CD4-positive, alpha-beta T cell treated with Interferon gamma for 1 hour (primary cell): ENCODE data around the gene WDHD1.
A peak's percentile ranks its signal among the peaks of the same experiment; 100 is the strongest.
"Not testable (repeated sequence)": the region's sequence is repeated elsewhere in the genome, so short reads cannot be mapped to it uniquely, and the experiment has no call there.

Experiments
- DNase-seq: peaks from one replicate; pipeline ENCODE4 v3.0.0-alpha.2; 2020

The WDHD1 gene

GRCh38 chr14:55026793-55027561 is at the start of gene WDHD1, which contains the start of gene SOCS4:
Gene WDHD1, minus strand, starts transcription at chr14:55027099. Its CDS starts 312 bp downstream, at chr14:55026787.
Gene SOCS4, plus strand, starts transcription at chr14:55027236. Its CDS starts 15,806 bp downstream, at chr14:55043042.
- peak; percentile 94 for DNase-seq

GRCh38 chr14:55075628-55076175 is 48.8 kb upstream of the WDHD1 start:
- DNase-seq = no peak

- no peak for DNase-seq
These were observed 47.8 kb upstream of the WDHD1 start for GRCh38 chr14:55074662-55075061.

GRCh38 chr14:55073856-55074255 is 47.0 kb upstream of the WDHD1 start:
- no peak for DNase-seq

- DNase-seq = peak; percentile 33
These were observed 45.2 kb upstream of the WDHD1 start for GRCh38 chr14:55071870-55072640.

- DNase-seq = no peak
These were observed 44.1 kb upstream of the WDHD1 start for GRCh38 chr14:55070981-55071411.

GRCh38 chr14:55066223-55066622 is 39.3 kb upstream of the WDHD1 start:
- DNase-seq = no peak

GRCh38 chr14:55065411-55065810 is 38.5 kb upstream of the WDHD1 start:
- no peak for DNase-seq

- DNase-seq = not testable (repeated sequence)
These were observed 38.0 kb upstream of the WDHD1 start for GRCh38 chr14:55064896-55065295.

GRCh38 chr14:55062517-55063351 is 35.8 kb upstream of the WDHD1 start:
- DNase-seq = no peak

- no peak for DNase-seq
These were observed 32.4 kb upstream of the WDHD1 start for GRCh38 chr14:55059333-55059732.

GRCh38 chr14:55057919-55058318 is 31.0 kb upstream of the WDHD1 start:
- no peak for DNase-seq

GRCh38 chr14:55054098-55054497 is 27.2 kb upstream of the WDHD1 start:
- no peak for DNase-seq

GRCh38 chr14:55053500-55053899 is 26.6 kb upstream of the WDHD1 start:
- DNase-seq = no peak

- no peak for DNase-seq
These were observed 26.1 kb upstream of the WDHD1 start for GRCh38 chr14:55053018-55053417.

- DNase-seq = no peak
These were observed 25.5 kb upstream of the WDHD1 start for GRCh38 chr14:55052269-55052930.

- DNase-seq = peak; percentile 90
These were observed 24.7 kb upstream of the WDHD1 start, which contains the start of gene MAPK1IP1L for GRCh38 chr14:55051423-55052268. Gene MAPK1IP1L, plus strand, starts transcription at chr14:55051647. Its CDS starts 10,037 bp downstream, at chr14:55061684.

- no peak for DNase-seq
These were observed 24.2 kb upstream of the WDHD1 start for GRCh38 chr14:55051165-55051422.

GRCh38 chr14:55048900-55049436 is 22.1 kb upstream of the WDHD1 start:
- DNase-seq = no peak

GRCh38 chr14:55047301-55048053 is 20.6 kb upstream of the WDHD1 start:
- no peak for DNase-seq
